HEK293 (cell line): Measurements from ENCODE around the gene ADAMTS9.

Experiments
- ATF2 ChIP-seq: fragments of 450-650 bp; formaldehyde crosslinking; IDR thresholded peaks from 2 replicates; pipeline ENCODE4 v1.5.1; 2016; ENCODE audit warnings: missing biosample characterization, missing genetic modification characterization, low read depth
- CTCF ChIP-seq: fragments of 450-650 bp; formaldehyde crosslinking; IDR thresholded peaks from 2 replicates; pipeline ENCODE4 v1.5.1; 2016; ENCODE audit warnings: missing biosample characterization, missing genetic modification characterization
- PRDM2 ChIP-seq: fragments of 450-650 bp; formaldehyde crosslinking; IDR thresholded peaks from 2 replicates; pipeline ENCODE4 v1.5.1; 2016; ENCODE audit warnings: missing biosample characterization, missing genetic modification characterization, borderline replicate concordance
- ZNF114 ChIP-seq: fragments of 450-650 bp; formaldehyde crosslinking; IDR thresholded peaks from 2 replicates; pipeline ENCODE4 v1.5.0; 2017; ENCODE audit warnings: missing biosample characterization, missing genetic modification characterization
- ZNF362 ChIP-seq: fragments of 450-650 bp; formaldehyde crosslinking; IDR thresholded peaks from 2 replicates; pipeline ENCODE4 v1.5.1; 2016; ENCODE audit warnings: missing biosample characterization, missing genetic modification characterization
- ZNF398 ChIP-seq: fragments of 450-650 bp; formaldehyde crosslinking; IDR thresholded peaks from 2 replicates; pipeline ENCODE4 v1.5.1; 2017; ENCODE audit warnings: missing biosample characterization, missing genetic modification characterization
- ZNF521 ChIP-seq: fragments of 450-650 bp; formaldehyde crosslinking; IDR thresholded peaks from 2 replicates; pipeline ENCODE4 v1.5.1; 2017; ENCODE audit warnings: missing biosample characterization, mild to moderate bottlenecking, missing genetic modification characterization

GRCh38 chr3:64687086-64687780 lies 567 bp downstream of the ADAMTS9 start:
- TF ChIP-seq CTCF (tag by site-specific recombination) (no peak), ZNF398 (tag by site-specific recombination) (no peak), ZNF362 (tag by site-specific recombination) (no peak), ATF2 (tag by site-specific recombination) (no peak), ZNF521 (no peak), PRDM2 (no peak), ZNF114 (no peak)
